GM12892 (cell line): ENCODE results near the gene SKOR2.

ENCODE experiments used
- DNase-seq: peaks from one replicate; pipeline ENCODE4 v3.0.0; 2011; ENCODE audit not compliant: insufficient read length
- FAIRE-seq: peaks from 2 replicates; lab custom pipeline; 2011; peaks lifted over from hg19 to GRCh38; lab: Jason Lieb, UNC
- POLR2A ChIP-seq: IDR thresholded peaks from 2 replicates; pipeline ENCODE4 v1.6.1; 2011; ENCODE audit warnings: low read depth, low read length, control low read depth
- POLR2AphosphoS5 ChIP-seq: IDR thresholded peaks from 2 replicates; pipeline ENCODE4 v1.6.1; 2011; ENCODE audit warnings: low read depth, low read length, control low read depth
- TAF1 ChIP-seq: IDR thresholded peaks from 2 replicates; pipeline ENCODE4 v1.6.1; 2011; ENCODE audit warnings: low read depth, mild to moderate bottlenecking, control low read depth, low read length, borderline replicate concordance

Gene SKOR2

DNA sequence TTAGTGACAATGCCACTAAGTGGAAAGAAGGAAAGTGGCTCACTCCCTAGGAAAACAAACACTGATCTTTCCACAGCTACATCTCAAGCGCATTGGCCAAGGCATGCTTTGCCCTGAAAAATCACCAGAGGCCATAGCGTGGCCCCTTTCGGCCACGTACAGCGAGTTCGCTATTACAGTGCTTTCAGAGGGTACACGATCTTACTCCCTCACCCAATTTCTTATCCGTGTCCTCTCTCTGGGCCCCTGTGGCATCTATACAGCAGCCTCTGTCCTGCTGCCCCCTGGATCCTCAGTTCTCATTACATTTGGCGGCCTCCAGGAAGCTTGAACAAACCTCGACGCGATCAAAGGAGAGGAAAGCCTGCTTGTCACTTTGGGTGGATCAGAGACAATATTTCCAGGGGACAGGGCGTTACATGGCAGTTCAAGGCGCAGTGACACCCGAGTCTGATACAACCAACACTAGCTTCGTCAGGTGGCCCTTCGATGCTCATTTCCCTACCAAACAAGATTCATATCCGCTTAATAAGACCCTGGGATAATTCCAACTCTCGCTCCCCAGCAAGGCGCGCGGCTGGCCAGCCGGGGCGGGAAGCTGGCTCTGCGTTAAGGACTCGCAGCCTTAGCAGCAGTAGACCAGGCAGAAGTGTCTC, 941 bp downstream of the SKOR2 start:
- DNase-seq, result no peak
- TF ChIP-seq POLR2AphosphoS5, result no peak
- TF ChIP-seq TAF1, result no peak
- TF ChIP-seq POLR2A, result no peak

DNA sequence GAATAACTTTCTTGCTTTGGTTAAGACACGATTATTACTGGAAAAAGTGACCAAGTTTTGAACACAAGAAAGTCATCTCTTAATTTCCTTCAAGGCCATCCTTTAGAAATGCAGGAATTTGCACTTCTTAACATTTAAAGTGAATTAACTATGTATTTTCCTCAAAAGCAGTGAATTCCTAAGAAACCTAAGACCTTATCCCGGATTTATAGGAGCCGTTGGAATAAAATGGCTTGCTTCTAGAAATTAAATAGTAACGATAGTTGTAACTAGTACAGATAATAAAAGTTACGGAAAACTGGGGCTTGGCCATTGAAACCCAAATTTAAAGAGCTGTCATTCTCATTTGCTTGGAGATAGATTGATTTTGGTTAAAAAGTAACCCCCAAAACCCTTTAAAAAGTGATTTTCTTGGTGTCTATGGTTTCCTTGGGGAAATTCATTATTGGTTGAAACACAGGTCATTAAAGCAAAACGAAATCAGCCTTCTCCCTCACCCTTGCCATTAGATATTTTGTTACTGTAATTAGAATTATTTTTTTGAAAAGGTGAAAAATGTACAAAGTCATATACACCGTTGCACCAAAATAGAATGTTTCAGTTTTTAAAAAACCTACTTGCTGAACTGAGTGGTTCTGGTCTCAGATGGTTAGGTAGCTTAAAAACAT, 2.0 kb downstream of the SKOR2 start:
- TF ChIP-seq TAF1, result no peak
- no peak for TF ChIP-seq POLR2A
- TF ChIP-seq POLR2AphosphoS5, result no peak
- no peak for FAIRE-seq
- DNase-seq, result no peak

More for the DNA sequence above, 941 bp downstream of the SKOR2 start:
- no peak for FAIRE-seq

DNA sequence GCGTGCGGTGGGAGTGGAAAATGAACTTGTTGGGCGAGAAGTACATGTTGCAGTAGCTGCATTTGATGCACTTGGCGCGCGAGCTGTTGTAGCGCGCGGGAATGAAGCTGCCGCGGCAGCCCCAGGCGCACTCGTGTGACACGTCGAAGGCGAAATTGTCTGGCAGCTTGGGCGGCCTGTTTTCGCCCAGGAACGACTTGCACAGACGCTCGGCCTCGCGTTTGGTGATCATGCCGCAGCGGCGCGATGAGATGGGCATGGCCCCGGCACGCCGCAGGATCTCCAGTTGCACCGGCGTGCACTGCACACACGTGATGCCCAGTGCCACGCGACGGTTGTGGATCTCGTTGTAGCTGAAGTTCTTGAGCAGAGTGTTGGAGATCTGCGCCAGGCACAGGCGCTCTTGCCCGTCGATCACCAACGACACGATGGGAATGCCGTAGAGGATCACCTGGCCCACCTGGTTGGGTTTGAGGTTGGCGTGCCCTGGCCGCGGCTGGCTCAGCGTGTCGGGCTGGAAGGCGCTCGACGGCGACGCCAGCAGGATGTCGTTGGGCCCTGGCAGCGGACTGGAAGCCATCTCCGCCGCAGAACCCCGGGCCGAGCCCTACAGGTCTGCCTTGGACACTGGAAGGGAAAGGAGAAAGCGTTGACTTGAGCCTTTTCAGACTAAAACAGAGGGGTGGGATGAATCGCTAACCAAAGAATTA, 2.7 kb downstream of the SKOR2 start:
- FAIRE-seq (no peak), DNase-seq (no peak)
- TF ChIP-seq POLR2AphosphoS5, result no peak
- TF ChIP-seq TAF1, result no peak
- no peak for TF ChIP-seq POLR2A

DNA sequence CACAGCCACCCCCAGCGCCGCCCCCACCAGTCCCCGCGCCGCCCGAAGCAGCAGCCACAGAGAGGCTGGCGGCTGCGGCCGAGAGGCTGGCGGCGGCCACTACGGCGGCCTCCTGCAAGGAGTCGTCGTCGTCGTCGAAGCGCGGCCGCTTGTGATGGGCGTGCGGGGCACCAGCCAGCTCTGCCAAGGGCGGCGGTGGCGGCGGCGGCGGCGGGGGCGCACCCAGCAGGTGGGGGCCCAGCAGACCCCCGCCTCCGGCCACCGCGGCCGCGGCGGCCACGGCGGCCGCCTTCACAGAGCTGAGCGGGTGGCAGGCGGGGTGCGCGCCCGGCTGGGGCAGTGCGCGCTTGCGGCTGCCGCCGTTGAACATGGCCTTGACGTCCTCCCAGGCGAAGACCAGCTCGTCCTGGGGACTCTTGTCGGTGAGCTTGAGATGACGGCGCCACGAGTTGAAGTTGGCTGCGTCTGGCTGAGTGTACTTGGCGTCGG, 3.3 kb downstream of the SKOR2 start:
- TF ChIP-seq POLR2AphosphoS5, result no peak
- TF ChIP-seq POLR2A, result no peak
- TF ChIP-seq TAF1, result no peak
- FAIRE-seq (no peak), DNase-seq (no peak)

DNA sequence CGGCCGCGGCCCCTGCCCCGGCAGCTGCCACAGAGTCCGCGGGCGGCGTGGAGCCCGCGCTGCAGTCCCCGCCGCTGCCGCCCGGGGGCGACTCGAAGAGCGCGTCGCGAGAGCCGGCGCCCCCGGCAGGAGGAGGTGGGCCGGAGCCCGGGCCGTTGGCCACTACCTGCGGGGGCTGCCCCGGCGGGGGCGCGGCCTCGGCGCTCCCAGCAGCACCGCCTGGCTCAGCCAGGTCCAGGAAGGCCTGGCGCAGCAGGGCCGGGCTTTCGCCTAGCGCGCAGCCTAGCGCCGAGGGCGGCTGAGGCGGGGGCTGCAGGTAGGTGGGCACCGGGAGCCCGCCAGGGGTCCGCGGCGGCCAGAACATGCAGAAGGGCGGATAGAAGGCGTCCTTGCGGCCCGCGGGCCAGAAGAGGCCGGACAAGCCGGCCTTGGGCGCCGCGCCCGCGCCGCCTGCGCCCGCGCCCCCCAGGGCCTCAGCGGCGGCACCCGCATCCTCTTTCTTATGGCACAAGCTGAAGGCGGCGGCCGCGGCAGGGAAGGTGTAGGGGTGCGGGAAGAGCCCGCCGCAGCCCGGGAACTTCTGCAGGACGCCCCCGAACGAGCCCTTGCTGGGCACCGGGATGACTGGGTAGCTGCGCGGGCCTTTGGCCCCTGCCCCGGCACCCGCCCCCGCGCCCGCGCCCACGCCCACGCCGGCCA, 3.9 kb downstream of the SKOR2 start:
- DNase-seq, result no peak
- FAIRE-seq, result no peak
- TF ChIP-seq TAF1 (no peak), POLR2AphosphoS5 (no peak), POLR2A (no peak)

DNA sequence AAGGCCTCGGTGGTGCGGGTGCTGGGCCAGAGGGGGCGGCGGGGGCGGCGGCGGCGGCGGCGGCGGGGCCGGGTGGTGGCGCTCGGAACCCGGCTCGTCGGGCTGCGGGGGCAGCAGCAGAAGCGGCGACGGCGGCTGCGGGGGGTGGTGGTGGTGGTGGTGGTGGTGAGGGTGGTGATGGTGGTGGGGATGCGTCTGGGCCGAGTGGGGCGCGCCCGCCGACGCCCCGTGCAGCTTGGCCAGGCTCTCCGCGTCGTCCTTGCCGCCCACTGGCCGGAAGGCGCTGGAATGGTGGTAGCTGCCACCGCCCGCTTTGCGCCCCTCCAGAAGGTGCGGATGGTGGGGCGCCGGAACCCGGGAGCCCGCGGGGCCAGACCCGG, 4.4 kb downstream of the SKOR2 start:
- FAIRE-seq (no peak), DNase-seq (no peak)
- TF ChIP-seq POLR2A (no peak), TAF1 (no peak), POLR2AphosphoS5 (no peak)

DNA sequence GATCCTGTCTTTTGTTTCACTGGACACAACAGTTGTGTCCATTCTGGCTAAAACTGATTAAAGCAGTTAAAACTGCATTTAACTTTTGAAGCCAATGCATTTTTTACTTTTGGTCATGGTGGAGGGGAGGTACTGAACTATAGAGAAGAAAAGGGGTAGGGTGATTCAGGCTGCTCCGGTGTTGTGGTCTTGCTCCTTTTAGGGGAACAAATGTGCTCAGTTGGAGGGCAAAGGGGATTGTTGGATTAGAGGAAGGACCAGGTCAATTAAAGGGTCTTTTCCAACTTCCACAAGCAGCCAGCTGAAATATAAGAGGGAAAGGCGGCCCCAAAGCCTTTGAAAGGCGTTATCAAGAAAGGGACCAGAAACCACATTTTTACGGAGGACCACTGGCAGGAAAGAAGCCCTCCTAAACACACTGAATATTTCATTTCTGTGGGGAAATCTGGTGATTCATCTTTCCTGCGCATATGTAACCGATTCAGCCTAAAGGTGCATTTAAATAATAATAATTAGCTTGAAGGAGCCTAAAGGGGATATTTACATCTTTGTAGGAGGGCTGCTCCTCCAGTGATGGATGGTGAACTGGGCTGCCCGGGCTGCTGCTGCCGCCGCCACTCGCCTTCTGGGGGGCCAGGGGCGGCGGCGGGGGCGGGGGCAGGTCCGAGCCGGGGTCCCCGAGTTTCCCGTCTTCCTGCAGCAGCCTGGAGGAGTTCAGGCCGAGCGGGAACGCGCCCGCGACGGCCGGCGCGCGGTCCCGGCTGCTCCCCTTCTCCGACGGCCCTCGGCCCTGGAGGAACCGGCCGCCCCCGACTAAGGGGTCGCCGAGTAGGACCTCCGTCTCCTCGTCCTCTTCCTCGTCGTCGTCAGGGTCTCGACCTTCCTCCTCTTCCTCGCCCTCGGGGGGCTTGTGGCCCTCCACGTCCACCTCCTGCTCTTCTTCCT, 5.2 kb downstream of the SKOR2 start:
- no peak for FAIRE-seq
- no peak for DNase-seq
- no peak for TF ChIP-seq TAF1
- no peak for TF ChIP-seq POLR2AphosphoS5
- no peak for TF ChIP-seq POLR2A

DNA sequence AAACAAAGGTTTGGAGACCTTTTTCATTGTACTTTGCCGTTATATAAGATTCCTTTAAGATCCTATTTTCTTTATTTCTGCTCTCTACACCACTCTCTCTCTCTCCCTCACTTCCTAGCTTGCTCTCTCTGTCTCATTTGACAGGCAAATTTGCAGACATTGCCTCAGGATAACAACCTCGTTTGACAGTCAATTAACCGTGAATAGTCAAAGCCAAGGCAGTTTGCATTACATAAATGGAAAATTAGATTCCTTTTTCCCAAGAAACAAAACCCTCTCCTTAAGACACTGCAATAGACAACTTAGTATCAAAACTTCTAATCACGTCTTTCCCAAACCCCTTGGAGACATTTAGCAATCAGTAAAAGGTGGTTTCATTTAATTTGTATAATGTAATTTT, 7.4 kb downstream of the SKOR2 start:
- TF ChIP-seq POLR2A (no peak), TAF1 (no peak), POLR2AphosphoS5 (no peak)
- DNase-seq, result no peak
- no peak for FAIRE-seq

DNA sequence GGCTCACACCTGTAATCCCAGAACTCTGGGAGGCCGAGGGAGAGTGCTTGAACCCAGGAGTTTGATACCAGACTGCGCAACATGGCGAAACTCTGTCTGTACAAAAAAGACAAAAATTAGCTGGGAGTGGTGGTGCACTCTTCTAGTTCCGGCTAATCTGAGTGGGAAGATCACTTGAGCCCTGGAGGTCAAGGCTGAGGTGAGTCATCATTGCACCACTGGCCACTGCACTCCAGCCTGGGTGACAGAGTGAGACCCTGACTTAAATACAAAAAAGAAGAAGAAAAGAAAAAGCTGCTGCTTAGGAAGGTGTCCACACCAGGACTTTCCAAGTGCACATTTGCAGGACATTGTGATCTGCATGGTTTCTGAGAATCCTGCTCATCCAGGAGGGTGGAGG, 16.4 kb downstream of the SKOR2 start:
- FAIRE-seq, result no peak
- DNase-seq, result no peak
- TF ChIP-seq POLR2A (no peak), POLR2AphosphoS5 (no peak), TAF1 (no peak)

DNA sequence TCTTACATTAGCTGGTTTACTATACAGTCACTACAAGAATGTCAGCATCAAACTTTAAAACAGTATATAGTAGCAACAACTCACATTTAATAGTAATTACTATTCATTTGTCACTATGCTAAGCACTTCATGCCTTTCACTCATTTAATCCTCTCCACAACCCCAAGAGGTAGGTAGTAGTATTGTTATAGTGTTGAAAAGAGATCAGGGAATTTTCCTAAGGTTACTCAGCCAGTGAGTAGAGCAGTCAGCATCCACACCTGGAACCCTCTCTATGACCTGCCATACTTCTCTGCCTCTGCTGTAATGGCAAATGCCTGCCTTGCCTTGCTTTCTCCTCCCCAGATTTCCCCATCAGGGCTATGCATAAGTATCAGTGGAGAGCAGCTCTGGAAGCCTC, 24.8 kb downstream of the SKOR2 start:
- DNase-seq (no peak), FAIRE-seq (no peak)
- TF ChIP-seq POLR2A, result no peak
- no peak for TF ChIP-seq POLR2AphosphoS5
- no peak for TF ChIP-seq TAF1
